Measurements from ENCODE around the gene COA5. TPM values are rescaled to one million over a fixed set of nuclear protein-coding genes. Genes with fewer than 3 reads are reported as not detected.
A peak's percentile ranks its signal among the peaks of the same experiment; 100 is the strongest.

Gene COA5
- total RNA-seq, 1 donor from 2014 or later, result 39.3 TPM

DNA sequence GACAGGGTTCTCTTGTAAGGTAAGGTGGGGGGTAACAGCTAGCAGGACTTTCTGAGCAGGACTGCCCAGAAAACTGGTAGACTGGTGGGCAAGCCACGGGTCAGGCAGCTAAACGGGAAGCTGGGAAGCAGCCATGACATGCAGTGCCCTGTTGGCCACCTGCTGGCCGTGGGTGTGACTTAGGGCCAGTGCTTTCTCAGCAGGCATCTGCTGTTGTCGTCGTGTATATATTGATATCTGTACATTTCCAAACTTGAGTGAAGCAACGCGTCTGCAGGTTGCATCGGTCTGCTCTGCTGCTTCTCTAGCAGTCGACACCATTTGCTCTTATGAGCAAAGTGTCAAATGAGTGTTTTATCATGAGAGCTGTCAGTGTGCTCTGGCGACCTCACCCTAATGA is 31.0 kb downstream of the COA5 start:
- no peak for DNase-seq (ENCODE audit: extremely low spot score, unreplicated experiment)
- H3K27me3 Mint-ChIP-seq, result no peaks in the 10 kb centered on the region
- H3K36me3 Mint-ChIP-seq, result peaks cover 5% of the 10 kb centered on the region
- no peaks in the 10 kb centered on the region for H3K4me1 Mint-ChIP-seq (ENCODE audit: unreplicated experiment)
- H3K4me3 Mint-ChIP-seq, result no peak overlapping the region
- no peaks in the 10 kb centered on the region for H3K9me3 Mint-ChIP-seq
- H3K27ac Mint-ChIP-seq, result no peak overlapping the region
- TF ChIP-seq, protein P1, sequence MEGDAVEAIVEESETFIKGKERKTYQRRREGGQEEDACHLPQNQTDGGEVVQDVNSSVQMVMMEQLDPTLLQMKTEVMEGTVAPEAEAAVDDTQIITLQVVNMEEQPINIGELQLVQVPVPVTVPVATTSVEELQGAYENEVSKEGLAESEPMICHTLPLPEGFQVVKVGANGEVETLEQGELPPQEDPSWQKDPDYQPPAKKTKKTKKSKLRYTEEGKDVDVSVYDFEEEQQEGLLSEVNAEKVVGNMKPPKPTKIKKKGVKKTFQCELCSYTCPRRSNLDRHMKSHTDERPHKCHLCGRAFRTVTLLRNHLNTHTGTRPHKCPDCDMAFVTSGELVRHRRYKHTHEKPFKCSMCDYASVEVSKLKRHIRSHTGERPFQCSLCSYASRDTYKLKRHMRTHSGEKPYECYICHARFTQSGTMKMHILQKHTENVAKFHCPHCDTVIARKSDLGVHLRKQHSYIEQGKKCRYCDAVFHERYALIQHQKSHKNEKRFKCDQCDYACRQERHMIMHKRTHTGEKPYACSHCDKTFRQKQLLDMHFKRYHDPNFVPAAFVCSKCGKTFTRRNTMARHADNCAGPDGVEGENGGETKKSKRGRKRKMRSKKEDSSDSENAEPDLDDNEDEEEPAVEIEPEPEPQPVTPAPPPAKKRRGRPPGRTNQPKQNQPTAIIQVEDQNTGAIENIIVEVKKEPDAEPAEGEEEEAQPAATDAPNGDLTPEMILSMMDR (conservative IDR thresholded peaks at IDR 0.05), result peak; percentile 40

GRCh38 chr2:98576666-98577312 is 31.5 kb downstream of the COA5 start:
- DNase-seq (ENCODE audit: extremely low spot score, unreplicated experiment), result no peak
- no peaks in the 10 kb centered on the region for H3K9me3 Mint-ChIP-seq
- H3K36me3 Mint-ChIP-seq, result no peaks in the 10 kb centered on the region
- no peaks in the 10 kb centered on the region for H3K27me3 Mint-ChIP-seq
- TF ChIP-seq, protein P1 (conservative IDR thresholded peaks at IDR 0.05), result no peak
- no peak overlapping the region for H3K4me3 Mint-ChIP-seq
- no peak overlapping the region for H3K27ac Mint-ChIP-seq
- no peaks in the 10 kb centered on the region for H3K4me1 Mint-ChIP-seq (ENCODE audit: unreplicated experiment)

GRCh38 chr2:98573426-98573825 is 34.9 kb downstream of the COA5 start:
- TF ChIP-seq, protein P1 (conservative IDR thresholded peaks at IDR 0.05), result no peak
- no peak for DNase-seq (ENCODE audit: extremely low spot score, unreplicated experiment)
- Mint-ChIP-seq H3K9me3 (no peaks in the 10 kb centered on the region), H3K4me1 (ENCODE audit: unreplicated experiment) (no peaks in the 10 kb centered on the region), H3K4me3 (no peak overlapping the region), H3K36me3 (no peaks in the 10 kb centered on the region), H3K27ac (no peak overlapping the region), H3K27me3 (no peaks in the 10 kb centered on the region)

- H3K4me3 Mint-ChIP-seq, result no peak overlapping the region
- H3K27me3 Mint-ChIP-seq, result no peaks in the 10 kb centered on the region
- TF ChIP-seq, protein P1 (conservative IDR thresholded peaks at IDR 0.05), result no peak
- no peaks in the 10 kb centered on the region for H3K36me3 Mint-ChIP-seq
- DNase-seq (ENCODE audit: extremely low spot score, unreplicated experiment), result no peak
- no peaks in the 10 kb centered on the region for H3K4me1 Mint-ChIP-seq (ENCODE audit: unreplicated experiment)
- H3K27ac Mint-ChIP-seq, result no peak overlapping the region
- H3K9me3 Mint-ChIP-seq, result no peaks in the 10 kb centered on the region
These were observed 35.6 kb downstream of the COA5 start for GRCh38 chr2:98572676-98573075.

GRCh38 chr2:98572211-98572610 is 36.1 kb downstream of the COA5 start:
- Mint-ChIP-seq H3K27me3 (no peaks in the 10 kb centered on the region), H3K4me3 (no peak overlapping the region), H3K36me3 (no peaks in the 10 kb centered on the region), H3K27ac (no peak overlapping the region), H3K4me1 (ENCODE audit: unreplicated experiment) (no peaks in the 10 kb centered on the region), H3K9me3 (no peaks in the 10 kb centered on the region)
- DNase-seq (ENCODE audit: extremely low spot score, unreplicated experiment), result no peak
- TF ChIP-seq, protein P1 (conservative IDR thresholded peaks at IDR 0.05), result no peak
